Endothelial cell of umbilical vein (primary cell): ENCODE data around the gene KCNN3.

Experiments used
- EZH2 ChIP-seq: IDR thresholded peaks from 2 replicates; pipeline ENCODE4 v1.6.1; 2012; ENCODE audit warnings: borderline replicate concordance, low read depth, mild to moderate bottlenecking, moderate library complexity, low read length, inconsistent platforms; ENCODE audit not compliant: severe bottlenecking
- JUN ChIP-seq: IDR thresholded peaks from 2 replicates; pipeline ENCODE4 v1.6.1; 2011; ENCODE audit warnings: borderline replicate concordance, low read depth; ENCODE audit not compliant: insufficient read length, insufficient read depth
- POLR2A ChIP-seq: IDR thresholded peaks from 2 replicates; pipeline ENCODE4 v1.6.1; 2012; ENCODE audit warnings: low read depth, mild to moderate bottlenecking, control low read depth, low read length
- TF ChIP-seq, protein P1 (sequence below), 2 donors: IDR thresholded peaks; 1 replicate in 1 of 2; 2 replicates in 1 of 2; pipeline ENCODE4 v1.5.1; 2011; ENCODE audit warnings: low read length in 2 of 2, mild to moderate bottlenecking in 2 of 2, moderate library complexity in 2 of 2, control low read depth in 1 of 2, inconsistent platforms in 1 of 2, low read depth in 1 of 2; ENCODE audit not compliant: insufficient read depth in 1 of 2; ENCODE audit errors: extremely low read depth in 1 of 2

DNA sequence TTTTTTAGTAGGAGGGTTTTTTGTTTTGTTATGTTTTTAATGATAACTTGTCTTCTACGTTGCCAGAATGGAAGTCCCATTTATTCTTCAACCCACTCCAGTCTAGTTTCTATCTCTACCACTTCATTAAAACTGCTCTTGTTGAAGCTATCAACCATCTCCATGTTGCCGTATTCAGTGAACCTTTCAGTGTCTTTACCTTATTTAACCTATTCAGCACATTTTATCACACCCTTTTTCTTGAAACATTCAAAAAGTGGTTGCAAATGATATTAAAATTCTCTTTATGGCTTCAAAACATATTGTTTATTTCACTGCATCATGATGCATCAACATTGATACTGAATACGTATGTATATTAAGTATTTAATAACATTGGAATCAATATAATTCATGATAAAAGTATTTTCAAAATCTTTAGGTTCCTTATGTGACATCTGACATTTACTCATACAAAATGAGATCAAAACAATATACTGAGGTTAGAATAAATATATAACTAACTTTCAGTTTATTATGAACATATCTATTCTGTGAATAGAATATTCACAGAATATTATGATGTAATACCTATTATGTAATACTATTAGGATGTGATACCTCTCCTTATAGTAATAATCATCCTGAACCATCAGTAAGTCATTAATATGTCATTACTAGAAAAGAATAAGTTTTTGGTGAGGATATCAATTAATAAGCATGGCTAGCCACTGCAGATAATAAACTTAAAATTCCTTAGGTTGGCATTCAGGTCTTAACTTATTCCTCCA lies 210.1 kb downstream of the KCNN3 start:
- TF ChIP-seq, protein P1, sequence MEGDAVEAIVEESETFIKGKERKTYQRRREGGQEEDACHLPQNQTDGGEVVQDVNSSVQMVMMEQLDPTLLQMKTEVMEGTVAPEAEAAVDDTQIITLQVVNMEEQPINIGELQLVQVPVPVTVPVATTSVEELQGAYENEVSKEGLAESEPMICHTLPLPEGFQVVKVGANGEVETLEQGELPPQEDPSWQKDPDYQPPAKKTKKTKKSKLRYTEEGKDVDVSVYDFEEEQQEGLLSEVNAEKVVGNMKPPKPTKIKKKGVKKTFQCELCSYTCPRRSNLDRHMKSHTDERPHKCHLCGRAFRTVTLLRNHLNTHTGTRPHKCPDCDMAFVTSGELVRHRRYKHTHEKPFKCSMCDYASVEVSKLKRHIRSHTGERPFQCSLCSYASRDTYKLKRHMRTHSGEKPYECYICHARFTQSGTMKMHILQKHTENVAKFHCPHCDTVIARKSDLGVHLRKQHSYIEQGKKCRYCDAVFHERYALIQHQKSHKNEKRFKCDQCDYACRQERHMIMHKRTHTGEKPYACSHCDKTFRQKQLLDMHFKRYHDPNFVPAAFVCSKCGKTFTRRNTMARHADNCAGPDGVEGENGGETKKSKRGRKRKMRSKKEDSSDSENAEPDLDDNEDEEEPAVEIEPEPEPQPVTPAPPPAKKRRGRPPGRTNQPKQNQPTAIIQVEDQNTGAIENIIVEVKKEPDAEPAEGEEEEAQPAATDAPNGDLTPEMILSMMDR (IDR thresholded peaks at IDR 0.05; ENCODE audit: extremely low read depth in 1 of 2, insufficient read depth in 1 of 2, low read depth in 1 of 2, low read length in 2 of 2) = no peak
- TF ChIP-seq POLR2A (no peak), EZH2 (no peak), JUN (no peak)
